Liver (tissue), 9 donors: ENCODE data around the gene KIF3B. TPM values are rescaled to one million over a fixed set of nuclear protein-coding genes. Genes with fewer than 3 reads are reported as not detected.

Experiments used
- DNase-seq: peaks from one replicate; pipeline ENCODE4 v3.0.0-alpha.2; 2017; ENCODE audit warnings: low spot score
- H3K27ac ChIP-seq, 2 donors: one replicate each; pipeline ENCODE4 v1.7.0; 2013; ENCODE audit warnings: inconsistent platforms in 2 of 2, low read length in 2 of 2, control low read depth in 1 of 2, low read depth in 1 of 2, mild to moderate bottlenecking in 1 of 2
- H3K27me3 ChIP-seq, 4 donors: one replicate each; pipeline versions ENCODE4 v1.6.1 to v1.7.0; 2013; ENCODE audit warnings: low read length in 3 of 4, inconsistent platforms in 1 of 4, mild to moderate bottlenecking in 1 of 4, moderate library complexity in 1 of 4; ENCODE audit not compliant: control insufficient read depth in 4 of 4, insufficient read depth in 4 of 4
- H3K36me3 ChIP-seq, 4 donors: one replicate each; pipeline versions ENCODE4 v1.6.1 to v1.7.0; 2013; ENCODE audit warnings: low read length in 3 of 4, mild to moderate bottlenecking in 3 of 4, low read depth in 1 of 4, moderate library complexity in 1 of 4; ENCODE audit not compliant: control insufficient read depth in 4 of 4, insufficient read depth in 3 of 4
- H3K4me1 ChIP-seq, 4 donors: one replicate each; pipeline versions ENCODE4 v1.6.1 to v1.7.0; 2013; ENCODE audit warnings: low read length in 3 of 4, mild to moderate bottlenecking in 3 of 4, moderate library complexity in 1 of 4; ENCODE audit not compliant: control insufficient read depth in 4 of 4, insufficient read depth in 4 of 4
- H3K4me3 ChIP-seq, 3 donors: one replicate each; pipeline versions ENCODE4 v1.6.1 to v1.7.0; 2013; ENCODE audit warnings: low read length in 3 of 3, control low read depth in 1 of 3, low read depth in 1 of 3, mild to moderate bottlenecking in 1 of 3
- H3K9ac ChIP-seq, 2 donors: one replicate each; pipeline ENCODE4 v1.7.0; 2013; ENCODE audit warnings: low read length in 2 of 2, mild to moderate bottlenecking in 2 of 2, moderate library complexity in 2 of 2, control low read depth in 1 of 2, low read depth in 1 of 2
- H3K9me3 ChIP-seq, 4 donors: one replicate each; pipeline versions ENCODE4 v1.6.1 to v1.7.0; 2013; ENCODE audit warnings: low read length in 3 of 4; ENCODE audit not compliant: control insufficient read depth in 4 of 4
- ATF3 ChIP-seq: IDR thresholded peaks from 2 replicates; pipeline ENCODE4 v1.6.1; 2016; ENCODE audit warnings: antibody characterized with exemption
- CTCF ChIP-seq: fragments of 150-350 bp; IDR thresholded peaks from 2 replicates; pipeline ENCODE4 v1.5.1; 2017; ENCODE audit warnings: improper control_type of control experiment, low read depth, low read length; ENCODE audit not compliant: missing input control
- EGR1 ChIP-seq, 2 donors: IDR thresholded peaks; 2 replicates each; pipeline ENCODE4 v1.6.1; 2016 to 2018; ENCODE audit warnings: antibody characterized with exemption in 2 of 2, low read depth in 2 of 2
- FOXA1 ChIP-seq: IDR thresholded peaks from 2 replicates; pipeline ENCODE4 v1.6.1; 2016; ENCODE audit warnings: antibody characterized with exemption
- FOXA2 ChIP-seq: IDR thresholded peaks from 2 replicates; pipeline ENCODE4 v1.6.1; 2016; ENCODE audit warnings: antibody characterized with exemption
- GABPA ChIP-seq, 2 donors: IDR thresholded peaks in 1 of 2; conservative IDR thresholded peaks in 1 of 2; 2 replicates each; pipeline ENCODE4 v1.6.1; 2016; ENCODE audit warnings: antibody characterized with exemption in 2 of 2, mild to moderate bottlenecking in 1 of 2, moderate library complexity in 1 of 2
- HNF4A ChIP-seq, 2 donors: conservative IDR thresholded peaks; 2 replicates each; pipeline ENCODE4 v1.6.1; 2016; ENCODE audit warnings: antibody characterized with exemption in 2 of 2, mild to moderate bottlenecking in 2 of 2
- HNF4G ChIP-seq: IDR thresholded peaks from 2 replicates; pipeline ENCODE4 v1.6.1; 2016; ENCODE audit warnings: antibody characterized with exemption
- JUND ChIP-seq, 2 donors: IDR thresholded peaks; 2 replicates each; pipeline ENCODE4 v1.6.1; 2016; ENCODE audit warnings: antibody characterized with exemption in 2 of 2
- MAX ChIP-seq: IDR thresholded peaks from 2 replicates; pipeline ENCODE4 v1.6.1; 2016; ENCODE audit warnings: antibody characterized with exemption
- NR2F2 ChIP-seq: IDR thresholded peaks from 2 replicates; pipeline ENCODE4 v1.6.1; 2016; ENCODE audit warnings: antibody characterized with exemption
- REST ChIP-seq: IDR thresholded peaks from 2 replicates; pipeline ENCODE4 v1.6.1; 2016; ENCODE audit warnings: antibody characterized with exemption, mild to moderate bottlenecking
- SP1 ChIP-seq: IDR thresholded peaks from 2 replicates; pipeline ENCODE4 v1.6.1; 2018; ENCODE audit warnings: antibody characterized with exemption, mild to moderate bottlenecking
- TAF1 ChIP-seq: conservative IDR thresholded peaks from 2 replicates; pipeline ENCODE4 v1.6.1; 2016; ENCODE audit warnings: antibody characterized with exemption, mild to moderate bottlenecking
- YY1 ChIP-seq: IDR thresholded peaks from 2 replicates; pipeline ENCODE4 v1.6.1; 2016; ENCODE audit warnings: antibody characterized with exemption, mild to moderate bottlenecking
- ZBTB33 ChIP-seq: IDR thresholded peaks from 2 replicates; pipeline ENCODE4 v1.6.1; 2016; ENCODE audit warnings: antibody characterized with exemption
- WGBS: extraction: QIAGEN DNeasy Blood & Tissue Kit; methylation state at CpG from one replicate; pipeline ENCODE4 v1.1.7; 2013; 5-methylcytosine and 5-hydroxymethylcytosine counted together
- polyA plus RNA-seq, 2 donors: library from polyadenylated mRNA; stranded (reverse) in 1 of 2; unstranded in 1 of 2; fragments of 200-250 nt in 1 of 2; fragments of >200 nt in 1 of 2; fragmentation: Nextera tagmentation in 1 of 2; extraction: Ambion mirVana in 1 of 2; gene quantifications; one replicate each; pipeline versions ENCODE4 v1.2.1 to v1.2.3, GENCODE V29; 2013 to 2015
- total RNA-seq, 2 donors: library from RNA; depleted of rRNA; stranded (reverse); fragments of >200 nt; gene quantifications; one replicate each; pipeline ENCODE4 v1.2.3, GENCODE V29; 2014
- donor health status: healthy.
- donor health status: healthy.
- donor health status: healthy.
- donor health status: healthy.
- donor health status: healthy.

KIF3B gene
- total and polyA plus RNA-seq, 4 donors, result 8.3 to 24.2 (median 12.9) TPM

DNA sequence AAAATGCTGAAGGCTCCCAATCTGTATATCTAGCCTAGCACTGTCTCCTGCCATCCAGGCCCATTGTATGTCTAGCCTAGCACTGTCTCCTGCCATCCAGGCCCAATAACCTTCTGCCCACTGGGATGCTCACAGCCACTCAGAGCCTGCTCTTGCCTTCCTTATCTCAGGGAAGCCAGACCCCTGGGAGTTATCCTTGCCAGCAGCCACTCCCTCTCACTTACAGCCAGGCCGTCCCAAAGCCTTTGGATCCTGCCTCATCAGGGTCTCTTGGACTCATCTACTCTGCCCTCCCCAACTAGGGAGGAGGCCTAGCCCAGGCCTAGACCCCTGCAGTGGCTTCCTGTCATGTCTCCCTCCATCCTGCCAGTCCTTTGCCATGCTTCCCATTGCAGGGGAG lies 37.3 kb downstream of the KIF3B start (continued):
- TF ChIP-seq ZBTB33, result no peak
- TF ChIP-seq FOXA2, result no peak

GRCh38 chr20:32315399-32315798 lies 37.9 kb downstream of the KIF3B start:
- no peak for TF ChIP-seq HNF4G
- no peak for TF ChIP-seq ATF3
- no peak for TF ChIP-seq REST
- no peak for TF ChIP-seq EGR1 (IDR thresholded peaks at IDR 0.05; ENCODE audit: low read depth in 2 of 2)
- TF ChIP-seq SP1, result no peak
- no peak for TF ChIP-seq YY1
- TF ChIP-seq MAX, result no peak
- TF ChIP-seq FOXA2, result no peak
- no peak for TF ChIP-seq TAF1
- TF ChIP-seq FOXA1, result no peak
- Histone ChIP-seq H3K9ac (no peak overlapping the region), H3K36me3 (peaks cover 4 to 27% (median 13%) of the 10 kb centered on the region in 4 donors), H3K27ac (no peak overlapping the region), H3K27me3 (no peaks in the 10 kb centered on the region), H3K9me3 (no peaks in the 10 kb centered on the region), H3K4me1 (no peaks in the 10 kb centered on the region), H3K4me3 (no peak overlapping the region)
- DNase-seq, result no peak
- 98% methylated on average over 3 of the region's 3 CpGs for WGBS

- Histone ChIP-seq H3K4me3 (no peak overlapping the region), H3K9ac (no peak overlapping the region), H3K27ac (no peak overlapping the region), H3K36me3 (peaks cover 2 to 22% (median 11%) of the 10 kb centered on the region in 4 donors), H3K27me3 (no peaks in the 10 kb centered on the region), H3K4me1 (no peaks in the 10 kb centered on the region), H3K9me3 (no peaks in the 10 kb centered on the region)
- TF ChIP-seq JUND (IDR thresholded peaks at IDR 0.05), result no peak
- TF ChIP-seq FOXA1, result no peak
- no peak for TF ChIP-seq SP1
- no peak for TF ChIP-seq TAF1
- TF ChIP-seq CTCF, result no peak
- TF ChIP-seq ATF3, result no peak
- no peak for TF ChIP-seq YY1
- TF ChIP-seq HNF4A (conservative IDR thresholded peaks at IDR 0.05), result no peak
- no peak for TF ChIP-seq HNF4G
- TF ChIP-seq ZBTB33, result no peak
- no peak for TF ChIP-seq MAX
- no peak for TF ChIP-seq EGR1 (IDR thresholded peaks at IDR 0.05; ENCODE audit: low read depth in 2 of 2)
- no peak for TF ChIP-seq GABPA (IDR thresholded peaks at IDR 0.05 in 1 of 2, conservative IDR thresholded peaks at IDR 0.05 in 1 of 2)
- TF ChIP-seq NR2F2, result no peak
- WGBS, result 94% methylated on average over 2 of the region's 2 CpGs
- no peak for DNase-seq
Observed at GRCh38 chr20:32315891-32316290, 38.4 kb downstream of the KIF3B start.
